AG04450 (cell line): ENCODE measurements around the gene IL37. TPM values are rescaled to one million over a fixed set of nuclear protein-coding genes. Genes with fewer than 3 reads are reported as not detected.
"Not testable (repeated sequence)": the region's sequence is repeated elsewhere in the genome, so short reads cannot be mapped to it uniquely, and the experiment has no call there.

Experiments
- CTCF ChIA-PET: fragments of 300-600, 350-600 bp; formaldehyde crosslinking; extraction: SDS; loops from one replicate; lab custom pipeline; 2022; ENCODE audit warnings: antibody characterized with exemption, inconsistent platforms; lab: Charles Lee
- POLR2A ChIA-PET: fragments of 350-600 bp; formaldehyde crosslinking; extraction: SDS; loops from one replicate; lab custom pipeline; 2021; ENCODE audit warnings: antibody characterized with exemption, inconsistent platforms; lab: Yijun Ruan, JAX
- DNase-seq: peaks from one replicate; pipeline ENCODE4 v3.0.0-alpha.2; 2011; ENCODE audit warnings: low read depth, low spot score
- H3K27ac ChIP-seq: one replicate; pipeline ENCODE4 v1.5.1; 2012; ENCODE audit warnings: low read depth, low read length, control low read depth
- H3K27me3 ChIP-seq: one replicate; pipeline ENCODE4 v1.6.0; 2012; ENCODE audit warnings: low read length; ENCODE audit not compliant: control insufficient read depth, insufficient read depth
- H3K4me3 ChIP-seq: 2 replicates; pipeline ENCODE4 v1.5.1; 2011; ENCODE audit warnings: mild to moderate bottlenecking, low read depth, low read length, control low read depth
- H3K9me3 ChIP-seq: 2 replicates; pipeline ENCODE4 v1.5.1; 2012; ENCODE audit warnings: low read length; ENCODE audit not compliant: control insufficient read depth, insufficient read depth
- polyA plus RNA-seq: library from polyadenylated mRNA; depleted of rRNA; stranded (reverse); fragments of >200 nt; gene quantifications from 2 replicates; pipeline ENCODE4 v1.2.3, GENCODE V29; 2011
- TF ChIP-seq, protein P1 (sequence below): IDR thresholded peaks from 2 replicates; pipeline ENCODE4 v1.5.1; 2011; ENCODE audit warnings: low read depth, low read length, control low read depth, inconsistent platforms

The IL37 gene
- polyA plus RNA-seq, 1 experiment: not detected

DNA sequence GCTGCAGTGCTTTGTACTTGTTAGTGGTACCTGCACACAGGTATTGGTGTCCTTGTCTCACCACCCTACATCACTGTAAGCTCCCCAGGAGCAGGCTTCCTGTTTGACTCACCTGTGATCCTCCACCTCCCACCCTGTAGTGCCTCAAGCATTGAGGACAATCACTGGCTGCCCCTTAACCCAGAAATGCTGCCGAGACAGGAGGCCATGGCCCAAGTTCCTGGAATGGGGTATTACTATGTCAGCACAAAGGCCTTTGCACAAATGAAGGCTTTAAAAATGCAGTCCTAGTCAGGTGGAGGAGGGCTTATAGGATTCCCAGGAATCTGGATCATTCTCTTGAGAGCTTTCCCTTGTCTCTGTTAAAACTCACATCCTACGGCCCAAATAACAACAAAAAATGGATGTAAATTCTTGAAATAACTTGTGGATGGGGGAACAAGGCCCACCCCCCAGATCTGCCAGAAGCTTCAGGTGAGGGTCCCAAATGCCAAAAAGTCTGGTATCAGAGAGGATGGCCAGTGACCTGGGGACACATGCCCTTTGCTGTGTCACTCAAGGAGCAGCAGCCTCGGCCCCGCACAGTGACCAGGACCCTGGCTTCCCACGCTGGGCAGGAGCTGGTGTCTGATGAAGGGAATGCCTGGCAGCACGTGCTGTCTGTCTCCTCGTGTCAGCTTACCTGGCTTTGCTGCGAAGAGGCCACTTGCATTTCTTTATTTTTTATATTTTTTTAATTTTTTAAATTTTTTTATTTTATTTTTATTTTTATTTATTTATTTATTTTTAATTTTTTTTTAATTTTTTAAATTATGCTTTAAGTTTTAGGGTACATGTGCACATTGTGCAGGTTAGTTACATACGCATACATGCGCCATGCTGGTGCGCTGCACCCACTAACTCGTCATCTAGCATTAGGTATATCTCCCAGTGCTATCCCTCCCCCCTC lies 3.7 kb upstream of the IL37 start:
- H3K27ac ChIP-seq: no peak overlapping the region
- POLR2A ChIA-PET: no interaction called here
- H3K27me3 ChIP-seq: no peaks in the 10 kb centered on the region
- DNase-seq: no peak
- no peak overlapping the region for H3K4me3 ChIP-seq
- TF ChIP-seq, protein P1, sequence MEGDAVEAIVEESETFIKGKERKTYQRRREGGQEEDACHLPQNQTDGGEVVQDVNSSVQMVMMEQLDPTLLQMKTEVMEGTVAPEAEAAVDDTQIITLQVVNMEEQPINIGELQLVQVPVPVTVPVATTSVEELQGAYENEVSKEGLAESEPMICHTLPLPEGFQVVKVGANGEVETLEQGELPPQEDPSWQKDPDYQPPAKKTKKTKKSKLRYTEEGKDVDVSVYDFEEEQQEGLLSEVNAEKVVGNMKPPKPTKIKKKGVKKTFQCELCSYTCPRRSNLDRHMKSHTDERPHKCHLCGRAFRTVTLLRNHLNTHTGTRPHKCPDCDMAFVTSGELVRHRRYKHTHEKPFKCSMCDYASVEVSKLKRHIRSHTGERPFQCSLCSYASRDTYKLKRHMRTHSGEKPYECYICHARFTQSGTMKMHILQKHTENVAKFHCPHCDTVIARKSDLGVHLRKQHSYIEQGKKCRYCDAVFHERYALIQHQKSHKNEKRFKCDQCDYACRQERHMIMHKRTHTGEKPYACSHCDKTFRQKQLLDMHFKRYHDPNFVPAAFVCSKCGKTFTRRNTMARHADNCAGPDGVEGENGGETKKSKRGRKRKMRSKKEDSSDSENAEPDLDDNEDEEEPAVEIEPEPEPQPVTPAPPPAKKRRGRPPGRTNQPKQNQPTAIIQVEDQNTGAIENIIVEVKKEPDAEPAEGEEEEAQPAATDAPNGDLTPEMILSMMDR: no peak
- CTCF ChIA-PET: no interaction called here
- H3K9me3 ChIP-seq: no peaks in the 10 kb centered on the region

DNA sequence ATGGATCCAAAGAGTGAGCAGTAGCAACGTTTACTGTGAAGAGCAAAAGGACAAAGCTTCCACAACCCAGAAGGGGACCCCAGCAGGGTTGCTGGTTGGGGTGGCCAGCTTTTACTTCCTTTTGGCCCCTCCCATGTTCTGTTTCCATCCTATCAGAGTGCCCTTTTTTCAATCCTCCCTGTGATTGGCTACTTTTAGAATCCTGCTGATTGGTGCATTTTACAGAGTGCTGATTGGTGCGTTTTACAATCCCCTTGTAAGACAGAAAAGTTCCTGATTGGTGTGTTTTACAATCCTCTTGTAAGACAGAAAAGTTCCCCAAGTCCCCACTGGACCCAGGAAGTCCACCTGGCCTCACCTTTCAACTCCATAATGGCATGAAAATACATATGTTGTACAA lies 2.4 kb upstream of the IL37 start:
- H3K9me3 ChIP-seq, H3K27me3 ChIP-seq, H3K4me3 ChIP-seq, POLR2A ChIA-PET, DNase-seq, H3K27ac ChIP-seq: not testable (repeated sequence)
- CTCF ChIA-PET: interaction anchor here (1.0 kb wide), 1 partner anchor 33 kb away, joined by 3 read pairs; no protein-coding TSS in a partner anchor

DNA sequence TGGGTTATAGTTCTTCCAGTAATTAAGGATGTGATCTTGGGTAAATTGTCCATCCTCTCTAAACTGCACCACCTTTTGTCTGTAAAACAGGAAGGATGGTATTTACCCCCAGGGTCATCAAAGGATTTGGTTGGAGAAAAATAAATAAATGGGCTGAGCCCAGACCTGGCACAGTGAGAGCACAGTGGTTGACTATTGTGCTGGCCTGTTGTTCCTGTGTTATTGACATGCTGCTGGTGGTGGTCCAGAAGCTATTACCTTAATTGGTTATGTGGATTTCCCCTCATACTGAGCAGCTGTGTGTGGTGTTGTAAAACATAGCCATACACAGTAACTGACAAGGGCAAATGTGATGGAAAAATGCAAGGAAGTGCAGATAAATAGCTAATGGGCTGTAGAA lies 746 bp upstream of the IL37 start:
- TF ChIP-seq, protein P1: no peak
- Histone ChIP-seq H3K27ac (no peak overlapping the region), H3K4me3 (no peak overlapping the region), H3K9me3 (no peaks in the 10 kb centered on the region), H3K27me3 (no peaks in the 10 kb centered on the region)
- ChIA-PET CTCF (interaction anchor here (1.8 kb wide), 1 partner anchor 25 kb away, joined by 5 read pairs; no protein-coding TSS in a partner anchor), POLR2A (no interaction called here)
- DNase-seq: no peak

DNA sequence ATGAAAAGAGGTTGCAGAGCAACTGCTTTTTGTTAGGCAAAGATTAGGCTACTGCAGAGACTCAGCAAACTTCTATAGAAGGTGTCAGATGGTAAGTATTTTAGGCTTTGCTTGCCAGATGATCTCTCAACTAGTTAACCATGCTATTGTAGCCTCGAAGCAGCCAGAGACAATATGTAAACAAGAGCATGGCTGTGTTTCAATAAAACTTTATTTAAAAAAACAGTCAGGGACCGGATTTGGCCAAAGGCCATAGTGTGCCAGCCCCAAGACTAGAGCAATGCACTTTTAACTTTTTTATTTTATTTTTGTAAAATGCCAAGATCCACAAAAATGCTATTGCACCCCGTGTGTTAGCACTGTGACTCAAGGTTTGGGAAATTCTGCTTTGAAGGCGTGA lies 1.4 kb downstream of the IL37 start:
- ChIA-PET CTCF (no interaction called here), POLR2A (no interaction called here)
- TF ChIP-seq, protein P1: no peak
- H3K4me3 ChIP-seq: no peak overlapping the region
- DNase-seq: no peak
- no peaks in the 10 kb centered on the region for H3K9me3 ChIP-seq
- H3K27ac ChIP-seq: no peak overlapping the region
- peaks cover 4% of the 10 kb centered on the region for H3K27me3 ChIP-seq

DNA sequence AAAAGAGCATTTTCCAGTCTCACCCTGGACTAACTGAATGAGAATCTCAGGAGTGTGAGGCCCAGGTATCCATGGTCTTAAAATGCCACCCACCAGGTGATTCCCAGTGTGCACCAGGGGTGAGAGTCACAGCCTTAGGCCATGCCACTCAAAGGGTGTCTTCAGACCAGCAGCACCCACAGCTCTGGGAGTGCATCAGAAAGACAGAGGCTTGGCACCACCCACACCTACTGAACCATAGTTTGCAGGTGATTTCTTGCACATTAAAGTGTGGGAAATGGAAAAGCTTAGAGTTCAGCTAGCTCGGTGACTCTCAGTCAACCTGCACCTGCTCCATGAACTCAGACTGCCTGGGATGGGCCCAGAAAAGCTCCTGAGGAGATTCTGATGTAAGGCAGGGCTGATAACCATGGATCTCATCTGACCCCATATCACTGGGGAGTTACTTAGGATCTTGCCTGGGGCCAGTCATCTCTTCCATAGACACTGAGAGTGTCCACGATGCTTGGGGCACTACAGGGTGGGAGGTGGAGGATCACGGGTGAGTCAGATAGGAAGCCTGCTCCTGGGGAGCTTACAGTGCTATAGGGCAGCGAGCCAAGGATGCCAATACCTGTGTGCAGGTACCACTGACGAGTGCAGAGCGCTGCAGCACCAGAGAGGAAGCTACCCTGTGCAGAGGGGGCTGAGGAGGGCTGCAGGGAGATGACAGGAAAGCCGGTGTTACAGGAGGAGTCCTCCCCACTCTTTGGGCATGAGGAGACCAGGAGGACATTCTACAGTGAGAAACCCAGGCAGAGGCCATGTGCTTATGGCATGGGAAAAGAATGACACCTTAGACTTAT lies 4.6 kb downstream of the IL37 start:
- Histone ChIP-seq H3K27ac (no peak overlapping the region), H3K27me3 (peaks cover 6% of the 10 kb centered on the region), H3K4me3 (no peak overlapping the region), H3K9me3 (no peaks in the 10 kb centered on the region)
- ChIA-PET CTCF (interaction anchor here (1.2 kb wide), 1 partner anchor 26 kb away, joined by 3 read pairs; no protein-coding TSS in a partner anchor), POLR2A (no interaction called here)
- TF ChIP-seq, protein P1: no peak
- no peak for DNase-seq
